ENCODE data around the gene CKS2. TPM values are rescaled to one million over a fixed set of nuclear protein-coding genes. Genes with fewer than 3 reads are reported as not detected.

CKS2 gene
- total RNA-seq, 1 experiment from 2014 or later = 299 TPM

DNA sequence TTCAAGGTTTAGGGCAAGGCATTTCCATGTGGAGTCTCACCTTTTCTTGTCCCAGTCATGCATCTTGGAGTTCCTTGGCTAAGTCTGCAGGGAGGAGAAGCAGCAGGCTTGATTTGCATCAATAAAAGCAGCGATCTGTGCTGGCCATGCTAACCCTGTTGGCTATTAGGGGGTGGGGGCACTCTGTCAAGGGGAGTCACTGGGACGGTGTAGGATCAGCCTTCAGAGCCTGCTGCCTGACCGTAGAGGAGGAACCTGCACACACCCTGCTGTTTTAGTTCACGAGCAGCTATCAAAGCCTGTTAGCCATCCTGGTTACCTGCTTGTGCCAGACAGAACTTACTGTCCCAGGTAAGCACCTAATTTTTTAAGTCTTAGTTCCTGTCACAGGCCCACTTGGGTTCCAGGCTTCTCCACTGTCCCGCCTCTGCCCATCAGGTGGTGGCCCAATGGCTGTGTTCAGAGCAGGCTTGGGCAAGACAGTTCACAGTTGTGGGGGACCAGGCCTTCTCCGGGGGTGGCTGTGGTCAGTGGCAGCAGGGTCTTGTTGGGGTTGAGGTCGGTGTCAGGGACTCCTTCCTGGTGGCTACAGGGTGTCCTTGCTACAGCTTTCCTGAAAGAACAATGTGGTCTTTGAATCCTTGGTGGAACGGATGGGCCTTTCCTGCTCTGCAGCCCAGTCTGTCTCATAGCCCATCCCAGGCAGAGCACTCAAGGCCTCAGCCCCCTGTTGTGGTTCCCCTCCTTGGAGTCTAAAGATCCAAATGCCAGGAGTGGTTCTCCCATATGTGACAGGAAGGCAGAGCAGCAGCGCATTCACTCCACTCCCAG is 51.0 kb downstream of the CKS2 start (continued):
- TF ChIP-seq, protein P1, sequence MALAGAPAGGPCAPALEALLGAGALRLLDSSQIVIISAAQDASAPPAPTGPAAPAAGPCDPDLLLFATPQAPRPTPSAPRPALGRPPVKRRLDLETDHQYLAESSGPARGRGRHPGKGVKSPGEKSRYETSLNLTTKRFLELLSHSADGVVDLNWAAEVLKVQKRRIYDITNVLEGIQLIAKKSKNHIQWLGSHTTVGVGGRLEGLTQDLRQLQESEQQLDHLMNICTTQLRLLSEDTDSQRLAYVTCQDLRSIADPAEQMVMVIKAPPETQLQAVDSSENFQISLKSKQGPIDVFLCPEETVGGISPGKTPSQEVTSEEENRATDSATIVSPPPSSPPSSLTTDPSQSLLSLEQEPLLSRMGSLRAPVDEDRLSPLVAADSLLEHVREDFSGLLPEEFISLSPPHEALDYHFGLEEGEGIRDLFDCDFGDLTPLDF (CRISPR knock-in tag; IDR thresholded peaks at IDR 0.05) = no peak
- TF ChIP-seq, protein P2, sequence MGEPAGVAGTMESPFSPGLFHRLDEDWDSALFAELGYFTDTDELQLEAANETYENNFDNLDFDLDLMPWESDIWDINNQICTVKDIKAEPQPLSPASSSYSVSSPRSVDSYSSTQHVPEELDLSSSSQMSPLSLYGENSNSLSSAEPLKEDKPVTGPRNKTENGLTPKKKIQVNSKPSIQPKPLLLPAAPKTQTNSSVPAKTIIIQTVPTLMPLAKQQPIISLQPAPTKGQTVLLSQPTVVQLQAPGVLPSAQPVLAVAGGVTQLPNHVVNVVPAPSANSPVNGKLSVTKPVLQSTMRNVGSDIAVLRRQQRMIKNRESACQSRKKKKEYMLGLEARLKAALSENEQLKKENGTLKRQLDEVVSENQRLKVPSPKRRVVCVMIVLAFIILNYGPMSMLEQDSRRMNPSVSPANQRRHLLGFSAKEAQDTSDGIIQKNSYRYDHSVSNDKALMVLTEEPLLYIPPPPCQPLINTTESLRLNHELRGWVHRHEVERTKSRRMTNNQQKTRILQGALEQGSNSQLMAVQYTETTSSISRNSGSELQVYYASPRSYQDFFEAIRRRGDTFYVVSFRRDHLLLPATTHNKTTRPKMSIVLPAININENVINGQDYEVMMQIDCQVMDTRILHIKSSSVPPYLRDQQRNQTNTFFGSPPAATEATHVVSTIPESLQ (CRISPR knock-in tag; IDR thresholded peaks at IDR 0.05) = no peak

DNA sequence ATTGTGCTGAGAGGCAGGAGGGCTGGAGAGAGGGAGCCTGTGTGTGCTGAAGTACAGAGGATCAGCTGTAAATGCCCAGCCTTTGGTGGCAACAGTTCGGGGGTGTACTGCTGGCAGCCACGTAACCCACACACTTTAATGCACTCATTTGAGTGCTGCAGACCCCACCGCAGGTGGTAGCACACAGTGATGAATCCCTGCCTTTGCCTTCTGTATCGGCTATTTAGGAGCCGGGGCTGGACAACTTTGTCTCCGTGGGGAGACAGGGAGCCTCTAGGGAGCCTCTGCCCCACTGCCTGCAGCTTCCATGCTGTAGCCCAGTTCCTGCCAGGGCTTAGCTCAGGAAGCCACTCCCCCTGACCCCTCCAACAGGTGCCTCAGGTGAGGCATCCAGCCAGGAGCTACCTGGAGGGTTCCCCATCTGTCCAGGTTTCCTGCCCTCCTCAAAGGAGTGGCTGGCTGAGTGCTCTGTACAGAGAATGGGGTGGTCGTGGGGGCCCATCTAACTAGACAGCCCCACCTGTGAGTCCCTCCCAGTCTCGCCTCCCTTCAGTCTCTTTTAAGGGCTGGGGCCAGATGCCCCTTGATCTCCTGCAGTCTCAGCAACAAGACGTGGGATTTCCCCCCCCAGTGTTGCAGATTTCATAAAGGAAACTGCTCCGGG is 51.8 kb downstream of the CKS2 start:
- ChIA-PET POLR2A (interaction anchor here (0.8 kb wide), 1 partner anchor 228 kb away, joined by 3 read pairs; no protein-coding TSS in a partner anchor), CTCF (interaction anchor here (1.1 kb wide), 1 partner anchor 231 kb away, joined by 5 read pairs; no protein-coding TSS in a partner anchor)
- TF ChIP-seq ZNF121 (CRISPR knock-in tag; IDR thresholded peaks at IDR 0.05) (no peak), MYBL2 (CRISPR knock-in tag; IDR thresholded peaks at IDR 0.05) (no peak)
- ATAC-seq = no peak
- Mint-ChIP-seq H3K27ac (no peak overlapping the region), H3K4me3 (no peak overlapping the region), H3K4me1 (no peaks in the 10 kb centered on the region), H3K36me3 (peaks cover 36% of the 10 kb centered on the region), H3K27me3 (ENCODE audit: low read depth) (no peaks in the 10 kb centered on the region), H3K9me3 (no peaks in the 10 kb centered on the region)
- no peak for DNase-seq (ENCODE audit: low spot score)

DNA sequence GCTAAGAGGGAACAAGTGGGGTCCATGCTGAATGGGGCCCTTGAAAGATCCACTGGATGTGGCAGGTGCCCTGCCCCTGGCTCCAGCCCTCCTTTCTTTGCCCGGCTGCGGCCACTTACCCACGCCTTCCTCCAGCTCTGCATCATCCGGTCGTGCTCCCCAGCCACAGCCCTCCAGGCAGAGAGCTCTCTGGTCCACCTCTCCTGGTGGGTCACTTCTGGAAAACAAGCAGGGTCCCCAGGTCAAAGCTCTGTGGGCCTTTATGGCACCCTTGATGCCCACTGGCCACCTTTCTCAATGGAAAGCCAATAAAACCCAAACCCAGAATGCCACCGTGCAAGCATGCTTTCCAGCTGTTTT is 52.3 kb downstream of the CKS2 start:
- CTCF ChIA-PET = interaction anchor here (1.1 kb wide), 1 partner anchor 230 kb away, joined by 5 read pairs; no protein-coding TSS in a partner anchor
- DNase-seq (ENCODE audit: low spot score) = no peak
- H3K36me3 Mint-ChIP-seq = peaks cover 32% of the 10 kb centered on the region
- no peaks in the 10 kb centered on the region for H3K27me3 Mint-ChIP-seq (ENCODE audit: low read depth)
- H3K4me3 Mint-ChIP-seq = no peak overlapping the region; the same call in 1 of the 2 replicates
- H3K4me1 Mint-ChIP-seq = no peaks in the 10 kb centered on the region
- POLR2A ChIA-PET = no interaction called here
- H3K27ac Mint-ChIP-seq = no peak overlapping the region; the same call in 1 of the 2 replicates
- no peak for ATAC-seq
- no peaks in the 10 kb centered on the region for H3K9me3 Mint-ChIP-seq
- TF ChIP-seq TEAD4 (CRISPR knock-in tag; IDR thresholded peaks at IDR 0.05) = no peak
- TF ChIP-seq, protein P3, sequence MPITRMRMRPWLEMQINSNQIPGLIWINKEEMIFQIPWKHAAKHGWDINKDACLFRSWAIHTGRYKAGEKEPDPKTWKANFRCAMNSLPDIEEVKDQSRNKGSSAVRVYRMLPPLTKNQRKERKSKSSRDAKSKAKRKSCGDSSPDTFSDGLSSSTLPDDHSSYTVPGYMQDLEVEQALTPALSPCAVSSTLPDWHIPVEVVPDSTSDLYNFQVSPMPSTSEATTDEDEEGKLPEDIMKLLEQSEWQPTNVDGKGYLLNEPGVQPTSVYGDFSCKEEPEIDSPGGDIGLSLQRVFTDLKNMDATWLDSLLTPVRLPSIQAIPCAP (CRISPR knock-in tag; IDR thresholded peaks at IDR 0.05) = no peak

DNA sequence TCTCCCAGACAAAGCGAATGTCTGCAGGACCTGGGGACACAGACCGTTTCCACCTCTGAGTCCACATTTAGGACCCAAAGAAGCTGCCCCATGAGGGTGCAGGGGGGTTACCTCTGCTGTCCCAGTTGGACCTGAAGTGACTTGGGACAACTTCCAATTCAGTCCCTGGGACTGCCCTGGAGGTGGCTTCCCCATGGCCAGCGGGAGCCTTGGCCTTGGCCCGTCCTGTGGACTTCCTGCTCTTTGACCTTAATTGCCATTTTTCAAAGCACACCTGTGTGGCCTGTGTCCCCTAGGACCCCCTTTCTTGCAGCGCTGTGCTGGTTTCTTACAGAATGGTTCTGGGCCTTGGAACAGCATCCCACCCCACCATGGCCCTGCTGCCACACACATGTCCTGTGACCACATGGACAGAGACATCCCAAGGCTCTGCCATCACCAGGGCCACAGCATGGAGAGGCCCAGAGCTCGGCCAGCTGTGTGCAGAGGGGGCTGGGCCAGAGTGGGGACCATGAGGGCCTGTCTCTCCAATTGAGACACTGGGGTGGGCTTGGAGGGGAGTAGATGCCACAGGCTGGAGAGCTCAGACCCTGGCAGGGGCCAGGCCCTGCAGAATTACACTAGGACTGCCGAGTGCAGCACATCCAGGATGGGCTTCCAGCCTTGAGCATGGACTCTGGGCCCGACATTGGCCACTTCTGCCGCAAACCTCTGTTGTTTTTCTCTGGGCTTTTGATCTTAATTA is 53.1 kb downstream of the CKS2 start:
- H3K27me3 Mint-ChIP-seq (ENCODE audit: low read depth) = no peaks in the 10 kb centered on the region
- no peaks in the 10 kb centered on the region for H3K4me1 Mint-ChIP-seq
- ATAC-seq = no peak
- ChIA-PET POLR2A (no interaction called here), CTCF (interaction anchor here (1.1 kb wide), 1 partner anchor 230 kb away, joined by 5 read pairs; no protein-coding TSS in a partner anchor)
- peaks cover 24% of the 10 kb centered on the region for H3K36me3 Mint-ChIP-seq
- no peak overlapping the region for H3K4me3 Mint-ChIP-seq
- DNase-seq (ENCODE audit: low spot score) = no peak
- H3K27ac Mint-ChIP-seq = 0 out of 2 replicates have a peak overlapping the region, but pooled peaks have one; percentile 45
- TF ChIP-seq, protein P3 (CRISPR knock-in tag; IDR thresholded peaks at IDR 0.05) = no peak
- 0 out of 2 replicates have a peak, but pooled peaks have one; percentile 15 for TF ChIP-seq PRRX2 (CRISPR knock-in tag; IDR thresholded peaks at IDR 0.05)
- H3K9me3 Mint-ChIP-seq = no peaks in the 10 kb centered on the region
